HG03442 (cell line): Measurements from ENCODE around the gene TIAM1.

ENCODE experiments used
- ATAC-seq: cut with Tn5 transposase; IDR thresholded peaks from one replicate; pipeline ENCODE4 v1.9.1; 2021; ENCODE audit warnings: mild to moderate bottlenecking, moderate library complexity; ENCODE audit not compliant: unreplicated experiment

TIAM1 gene, protein sequence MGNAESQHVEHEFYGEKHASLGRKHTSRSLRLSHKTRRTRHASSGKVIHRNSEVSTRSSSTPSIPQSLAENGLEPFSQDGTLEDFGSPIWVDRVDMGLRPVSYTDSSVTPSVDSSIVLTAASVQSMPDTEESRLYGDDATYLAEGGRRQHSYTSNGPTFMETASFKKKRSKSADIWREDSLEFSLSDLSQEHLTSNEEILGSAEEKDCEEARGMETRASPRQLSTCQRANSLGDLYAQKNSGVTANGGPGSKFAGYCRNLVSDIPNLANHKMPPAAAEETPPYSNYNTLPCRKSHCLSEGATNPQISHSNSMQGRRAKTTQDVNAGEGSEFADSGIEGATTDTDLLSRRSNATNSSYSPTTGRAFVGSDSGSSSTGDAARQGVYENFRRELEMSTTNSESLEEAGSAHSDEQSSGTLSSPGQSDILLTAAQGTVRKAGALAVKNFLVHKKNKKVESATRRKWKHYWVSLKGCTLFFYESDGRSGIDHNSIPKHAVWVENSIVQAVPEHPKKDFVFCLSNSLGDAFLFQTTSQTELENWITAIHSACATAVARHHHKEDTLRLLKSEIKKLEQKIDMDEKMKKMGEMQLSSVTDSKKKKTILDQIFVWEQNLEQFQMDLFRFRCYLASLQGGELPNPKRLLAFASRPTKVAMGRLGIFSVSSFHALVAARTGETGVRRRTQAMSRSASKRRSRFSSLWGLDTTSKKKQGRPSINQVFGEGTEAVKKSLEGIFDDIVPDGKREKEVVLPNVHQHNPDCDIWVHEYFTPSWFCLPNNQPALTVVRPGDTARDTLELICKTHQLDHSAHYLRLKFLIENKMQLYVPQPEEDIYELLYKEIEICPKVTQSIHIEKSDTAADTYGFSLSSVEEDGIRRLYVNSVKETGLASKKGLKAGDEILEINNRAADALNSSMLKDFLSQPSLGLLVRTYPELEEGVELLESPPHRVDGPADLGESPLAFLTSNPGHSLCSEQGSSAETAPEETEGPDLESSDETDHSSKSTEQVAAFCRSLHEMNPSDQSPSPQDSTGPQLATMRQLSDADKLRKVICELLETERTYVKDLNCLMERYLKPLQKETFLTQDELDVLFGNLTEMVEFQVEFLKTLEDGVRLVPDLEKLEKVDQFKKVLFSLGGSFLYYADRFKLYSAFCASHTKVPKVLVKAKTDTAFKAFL (N-terminal part only)

DNA sequence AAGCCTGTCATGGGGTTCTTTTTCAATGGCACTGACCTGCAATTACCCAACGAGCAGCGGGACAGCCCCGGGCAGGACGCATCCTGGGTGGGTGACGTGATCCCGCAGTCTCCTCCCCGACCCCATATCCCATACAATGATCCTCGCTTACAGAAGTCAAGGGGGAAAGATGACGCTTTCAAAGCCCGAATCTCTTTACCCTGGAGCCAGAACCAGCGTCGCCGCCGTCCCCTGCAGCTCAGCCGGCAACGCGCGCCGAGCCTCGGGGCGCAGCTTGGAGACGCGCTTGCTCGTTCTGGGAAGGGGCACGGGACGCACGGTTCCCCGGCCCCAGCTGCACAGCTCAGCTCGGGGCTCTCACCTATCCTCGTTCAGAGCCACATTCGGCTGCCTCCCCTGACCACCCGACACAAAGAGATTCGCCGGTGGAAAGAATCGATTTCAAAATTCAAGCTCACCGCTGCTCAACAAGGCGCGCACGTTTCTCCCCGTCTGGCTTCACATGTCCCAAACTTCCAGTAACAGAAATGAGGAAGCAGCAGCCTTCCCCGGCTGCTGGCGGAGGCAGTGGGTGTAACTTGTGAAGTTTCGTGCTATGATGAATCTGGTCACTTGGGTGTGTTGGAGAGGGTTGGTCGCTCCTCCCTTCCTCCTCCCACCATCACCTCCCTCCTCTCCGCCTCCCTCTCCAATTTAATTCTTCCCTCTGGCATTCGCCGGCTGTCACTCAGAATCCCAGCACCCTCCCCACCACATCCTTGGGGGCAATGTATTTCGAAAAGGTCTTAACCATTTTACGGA is at the start of gene TIAM1:
TSS of gene TIAM1 (minus strand) at position 582 of the 801 bp plus-strand sequence. CDS start 77,289 bp downstream, outside the sequence.
- no peak for ATAC-seq

DNA sequence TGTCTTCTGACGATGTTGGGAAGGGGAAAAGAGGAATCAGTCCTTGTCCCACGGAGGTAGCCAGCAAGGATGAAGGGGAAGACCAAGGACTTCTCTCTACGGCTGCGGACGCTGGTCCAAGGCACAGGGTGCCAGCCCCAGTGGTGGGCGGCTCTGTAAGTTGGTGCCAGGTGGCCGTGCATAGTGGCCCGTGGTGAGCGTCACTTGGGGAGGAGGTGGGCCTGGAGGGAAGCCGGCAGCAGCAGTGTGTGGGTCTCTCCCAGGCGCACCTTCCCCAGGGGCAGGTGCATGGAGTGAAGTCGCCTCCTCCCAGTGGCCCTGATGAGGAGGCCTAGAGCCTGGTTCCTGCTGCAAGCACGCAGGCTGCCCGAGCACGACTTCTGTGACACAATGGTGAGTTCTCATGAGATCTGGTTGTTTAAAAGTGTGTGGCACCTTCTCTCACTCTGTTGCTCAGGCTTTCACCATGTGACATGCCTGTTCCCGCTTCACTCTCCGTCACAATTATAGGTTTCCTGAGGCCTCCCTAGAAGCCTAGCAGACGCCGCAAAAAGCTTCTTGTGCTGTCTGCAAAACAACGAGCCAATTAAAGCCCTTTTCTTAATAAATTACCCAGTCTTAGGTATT is 43.6 kb upstream of the TIAM1 start:
- no peak for ATAC-seq

DNA sequence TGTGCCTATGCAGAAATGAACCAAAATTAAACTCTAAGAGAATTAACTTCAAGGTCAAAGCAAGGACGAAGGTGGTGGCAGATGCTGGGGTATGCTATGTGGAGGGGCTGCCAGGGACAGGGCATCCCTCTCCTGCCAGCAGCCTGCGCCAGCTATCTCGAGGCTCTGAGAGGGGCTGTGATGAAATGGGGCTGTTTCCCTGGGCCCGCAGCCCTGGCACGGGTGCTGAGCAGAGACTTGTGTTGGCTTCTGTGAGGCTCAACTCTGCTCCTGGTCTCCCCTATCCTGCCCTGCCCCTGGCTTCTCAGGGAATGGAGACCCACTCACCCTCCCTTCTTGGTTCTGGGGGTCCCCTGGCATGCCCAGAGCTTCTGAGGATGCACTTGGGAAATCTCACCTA is 41.9 kb upstream of the TIAM1 start:
- ATAC-seq: no peak

DNA sequence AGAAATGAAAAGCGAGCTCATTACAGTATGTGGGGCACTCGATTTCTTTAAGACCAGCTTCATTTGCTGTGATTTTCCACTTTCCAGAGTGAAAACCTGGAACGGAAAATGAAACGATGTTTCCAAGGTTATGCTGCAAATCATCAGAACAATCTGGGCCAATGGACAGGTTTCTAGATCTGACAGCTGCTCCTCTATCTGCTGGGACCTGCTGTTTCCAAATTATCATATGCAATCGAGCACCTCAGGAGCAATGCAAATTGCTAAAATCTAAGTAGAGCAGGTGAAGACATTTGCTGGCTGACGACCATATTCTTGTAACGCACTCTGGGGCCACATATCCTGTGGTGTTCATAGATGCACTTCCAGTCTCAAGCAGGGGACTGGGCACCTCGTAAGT is 39.7 kb upstream of the TIAM1 start:
- ATAC-seq: no peak

DNA sequence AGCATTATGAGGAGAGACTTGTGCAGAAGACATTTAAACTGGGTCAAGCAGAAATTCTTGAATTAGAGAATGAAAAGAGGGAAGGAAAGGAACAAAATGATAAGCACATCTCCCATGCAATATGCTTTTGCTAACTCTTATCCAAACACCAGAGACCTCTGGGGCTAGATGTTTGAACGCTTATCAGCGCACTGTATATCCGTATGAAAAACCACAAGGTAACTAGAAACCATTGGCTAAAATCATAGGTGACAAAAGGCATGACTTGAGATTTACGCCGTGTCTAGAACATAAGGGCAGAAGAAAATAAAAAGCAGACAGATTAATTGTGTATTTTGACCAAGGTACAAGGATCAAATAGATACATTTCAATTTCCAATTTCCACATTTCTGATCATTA is 38.0 kb upstream of the TIAM1 start:
- ATAC-seq: no peak

DNA sequence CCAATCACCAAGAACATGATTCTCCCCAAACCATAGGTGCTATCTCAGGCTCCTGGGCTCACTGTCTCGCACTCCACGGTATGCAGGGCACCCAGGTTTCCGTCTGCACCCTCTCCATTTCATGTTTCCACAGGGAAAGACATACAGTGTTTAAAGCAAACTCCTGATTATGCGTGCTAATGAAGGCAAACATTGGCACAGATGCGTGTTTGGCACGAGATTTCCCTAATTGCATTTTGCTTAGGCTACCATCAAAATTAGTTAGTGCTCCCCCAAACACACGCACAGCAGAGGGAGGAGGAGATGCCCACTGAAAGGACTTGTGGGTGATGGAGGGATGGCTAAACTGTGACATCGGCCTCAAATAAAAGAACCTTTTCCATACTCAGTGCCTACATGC is 32.2 kb upstream of the TIAM1 start:
- no peak for ATAC-seq

DNA sequence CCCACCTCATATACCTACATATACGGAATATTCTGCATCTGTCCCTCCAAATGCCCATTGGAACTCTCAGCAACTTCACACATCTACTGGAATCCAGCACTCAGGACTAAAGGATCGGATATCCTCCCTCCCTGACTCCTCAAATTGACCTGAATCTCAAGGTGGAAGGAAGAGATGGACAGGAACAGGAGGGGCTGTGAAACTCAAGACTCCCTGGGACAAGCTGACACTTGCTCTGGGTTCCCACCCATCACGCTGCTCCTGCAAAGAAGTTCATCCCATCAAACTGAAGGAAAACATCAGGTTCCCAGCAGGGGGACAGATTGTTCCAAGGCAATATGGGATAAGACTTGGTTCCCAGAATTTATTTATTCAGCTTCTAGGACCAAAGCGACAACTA is 30.3 kb upstream of the TIAM1 start:
- ATAC-seq: no peak

DNA sequence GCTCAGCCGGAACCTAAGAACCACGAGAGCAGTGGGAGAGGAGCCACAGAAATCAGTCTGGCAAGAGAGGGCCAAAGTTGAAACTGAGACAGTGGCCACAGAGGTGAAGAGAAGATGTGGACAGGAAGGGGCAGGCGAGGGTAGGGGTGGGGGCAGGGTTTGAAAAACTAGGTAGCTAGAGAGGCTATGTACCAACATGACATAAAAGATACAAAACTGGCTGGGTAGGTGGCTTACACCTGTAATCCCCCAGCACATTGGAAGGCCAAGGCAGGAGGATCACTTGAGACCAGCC is 28.4 kb upstream of the TIAM1 start:
- ATAC-seq: no peak

DNA sequence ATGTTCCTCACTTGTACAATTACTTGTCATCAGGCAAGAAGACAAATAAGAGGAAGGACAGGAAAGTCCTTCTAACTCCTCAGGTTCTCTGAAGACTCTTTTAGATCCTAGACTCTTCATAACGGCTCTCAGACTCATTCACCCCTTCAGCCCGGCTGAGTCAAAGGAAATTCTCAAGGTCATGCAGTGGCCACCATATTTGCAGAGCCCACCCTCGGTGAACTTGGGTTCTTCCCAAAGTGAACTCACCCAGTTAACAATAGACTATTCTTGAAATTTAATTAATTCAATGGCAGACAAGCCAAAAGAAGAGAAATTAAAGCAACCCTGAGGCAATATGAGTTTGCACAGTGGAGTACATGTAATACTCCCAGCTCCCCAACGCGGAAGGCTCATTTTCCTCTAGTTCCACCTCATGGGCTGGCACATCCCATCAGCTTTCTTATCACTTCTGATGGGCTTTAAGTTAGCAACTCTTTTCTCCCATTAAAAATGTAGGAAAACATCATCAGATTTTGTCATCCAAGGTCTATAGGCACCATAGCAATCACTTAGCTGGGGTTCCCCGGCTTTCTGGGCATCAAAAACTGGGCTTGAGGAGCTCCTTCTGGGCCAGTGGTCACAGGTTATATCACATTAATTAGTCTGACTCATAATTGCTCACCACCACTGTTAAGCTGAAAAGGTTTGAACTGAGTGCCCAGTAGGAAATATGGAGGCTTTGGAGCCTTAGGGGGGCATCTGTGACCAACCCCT is 27.8 kb upstream of the TIAM1 start:
- no peak for ATAC-seq

DNA sequence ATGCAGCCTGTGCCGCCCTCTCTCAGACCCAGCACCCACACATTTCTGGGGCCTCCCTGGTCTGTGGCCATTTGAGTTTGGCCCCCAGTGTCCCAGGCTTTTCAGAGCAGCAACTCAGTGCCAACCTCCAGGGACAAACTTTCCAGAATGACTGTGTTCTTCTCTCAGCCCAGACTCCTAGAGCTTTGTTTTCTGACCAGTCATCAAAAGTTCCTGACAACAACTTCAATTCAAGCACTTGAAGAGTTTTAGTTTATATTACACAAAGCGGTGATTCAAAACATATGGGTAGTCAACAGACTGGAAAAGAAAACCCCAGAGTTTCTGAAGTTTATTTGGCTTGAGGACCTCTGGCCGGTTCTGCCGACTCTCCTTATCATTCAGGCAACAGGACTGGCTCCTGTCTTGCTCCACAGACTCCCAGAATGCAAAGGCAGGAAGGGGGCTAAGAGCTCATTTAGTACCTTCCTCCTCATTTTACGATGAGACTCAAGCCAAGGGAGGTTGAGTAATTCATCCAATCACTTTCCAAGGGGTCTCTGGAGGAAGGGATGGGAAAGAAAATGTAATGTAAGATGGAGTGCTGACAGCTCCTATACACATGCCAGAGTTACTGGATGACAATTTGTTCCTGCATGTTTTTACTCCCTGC is 27.0 kb upstream of the TIAM1 start:
- ATAC-seq: no peak

DNA sequence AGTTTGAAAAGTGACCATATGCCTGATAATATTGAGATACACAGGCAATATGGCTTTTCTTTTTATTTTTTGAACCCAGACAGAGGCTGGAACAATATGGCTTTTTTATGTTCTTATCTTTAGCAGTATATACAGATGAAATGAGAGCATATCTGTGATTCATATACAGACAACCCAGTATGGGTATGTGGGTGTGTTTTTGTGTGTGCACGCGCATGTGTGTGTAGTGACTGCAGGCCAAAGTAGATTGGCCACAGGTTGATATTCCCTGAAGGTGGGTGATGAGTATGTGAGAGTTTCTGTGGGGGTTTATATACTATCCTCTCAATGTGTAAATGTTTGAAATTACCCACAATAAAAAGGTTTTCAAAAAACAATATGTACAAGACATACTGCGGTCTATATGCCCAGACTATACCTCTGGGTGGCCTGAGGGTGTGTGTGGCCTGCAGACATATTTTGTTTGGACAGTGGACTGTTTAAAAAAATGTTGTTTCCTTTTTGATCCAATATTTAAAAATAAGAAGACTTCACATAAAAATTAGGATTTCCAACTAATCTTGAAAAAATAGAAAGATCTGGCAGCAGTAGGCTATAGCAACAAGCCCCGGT is 26.3 kb upstream of the TIAM1 start:
- ATAC-seq: no peak

DNA sequence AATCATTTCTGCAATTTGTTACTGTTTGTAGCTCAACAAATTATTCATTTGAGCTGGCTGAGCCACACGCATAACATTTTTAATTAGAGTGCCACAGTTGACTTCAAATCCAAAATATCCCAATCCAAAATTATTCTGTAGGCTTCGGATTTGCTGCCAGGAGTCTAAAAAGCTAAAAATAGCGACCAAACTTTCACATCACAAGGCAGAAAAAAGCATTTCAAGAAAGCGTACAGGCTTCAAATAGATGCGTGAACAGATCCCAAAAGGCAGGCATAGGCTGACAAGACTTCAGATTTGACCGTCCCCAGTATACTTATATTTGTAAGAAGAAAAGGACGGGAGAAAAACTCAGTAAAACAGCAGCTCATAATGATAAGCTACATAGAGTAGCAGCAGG is 24.3 kb upstream of the TIAM1 start:
- no peak for ATAC-seq

DNA sequence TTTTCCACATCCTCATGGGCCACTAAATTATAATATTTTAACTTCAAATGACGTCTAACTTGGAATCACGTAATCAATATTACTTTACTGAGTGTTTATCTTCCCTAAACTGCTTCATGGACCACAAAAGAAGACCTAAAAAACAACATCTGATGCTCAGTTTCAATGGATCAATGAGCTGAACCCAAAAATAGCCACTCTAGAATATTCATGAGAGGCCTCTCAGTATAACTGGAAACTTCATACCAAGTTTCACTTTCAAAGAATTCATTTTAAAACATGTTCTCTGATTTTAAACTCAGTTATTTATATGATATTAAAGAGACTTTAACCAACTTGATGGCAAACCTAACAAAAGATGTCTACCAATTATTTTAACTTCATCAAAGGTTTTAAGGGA is 23.7 kb upstream of the TIAM1 start:
- ATAC-seq: no peak

DNA sequence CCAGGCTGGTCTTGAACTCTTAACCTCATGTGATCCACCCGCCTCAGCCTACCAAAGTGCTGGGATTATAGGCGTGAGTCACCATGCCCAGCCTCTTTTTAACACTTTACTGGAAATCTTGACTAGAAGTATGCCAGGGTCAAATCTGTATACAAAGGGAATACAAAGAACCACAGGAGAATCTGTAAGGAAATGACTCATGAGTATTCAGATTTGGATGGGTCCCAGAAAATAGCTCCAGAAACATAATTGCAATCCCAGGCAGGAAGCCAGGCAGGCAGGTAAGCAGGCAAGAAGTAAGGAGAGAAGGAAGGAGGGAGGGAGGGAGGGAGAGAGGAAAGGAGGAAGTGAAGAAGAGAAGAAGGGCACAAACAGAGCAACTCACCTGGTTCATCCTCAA is 22.8 kb upstream of the TIAM1 start:
- ATAC-seq: no peak

DNA sequence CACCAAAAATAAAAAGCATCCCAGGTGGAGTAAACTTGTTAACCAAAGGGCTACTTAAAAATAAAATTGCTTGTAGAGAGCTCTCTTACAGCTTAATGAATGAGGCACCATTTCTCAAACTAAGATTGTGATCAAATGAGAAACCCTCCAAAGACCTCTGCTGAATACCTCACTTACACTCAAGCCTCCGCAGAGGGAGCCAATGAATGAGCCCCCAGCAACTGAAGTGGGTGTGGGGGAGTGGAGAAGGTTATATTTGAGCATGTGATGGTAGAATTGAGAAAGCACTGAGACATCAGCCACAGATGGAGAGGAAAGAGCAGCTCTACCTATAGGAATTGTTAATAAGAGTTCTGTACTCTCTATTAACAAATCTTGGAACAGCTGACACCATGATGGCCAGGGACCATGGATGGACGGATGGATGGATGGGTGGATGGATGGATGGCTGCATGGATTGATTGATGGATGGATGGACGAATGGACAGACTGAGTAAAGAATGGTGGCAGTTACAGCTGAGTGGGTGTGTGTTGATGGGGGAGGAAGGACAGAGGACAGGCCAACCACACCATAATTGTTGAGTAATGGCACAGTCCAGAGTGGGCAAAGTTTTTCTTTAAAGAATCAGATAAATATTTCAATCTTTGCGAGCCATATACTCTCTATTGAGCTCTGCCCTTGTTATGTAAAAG is 20.3 kb upstream of the TIAM1 start:
- ATAC-seq: no peak

DNA sequence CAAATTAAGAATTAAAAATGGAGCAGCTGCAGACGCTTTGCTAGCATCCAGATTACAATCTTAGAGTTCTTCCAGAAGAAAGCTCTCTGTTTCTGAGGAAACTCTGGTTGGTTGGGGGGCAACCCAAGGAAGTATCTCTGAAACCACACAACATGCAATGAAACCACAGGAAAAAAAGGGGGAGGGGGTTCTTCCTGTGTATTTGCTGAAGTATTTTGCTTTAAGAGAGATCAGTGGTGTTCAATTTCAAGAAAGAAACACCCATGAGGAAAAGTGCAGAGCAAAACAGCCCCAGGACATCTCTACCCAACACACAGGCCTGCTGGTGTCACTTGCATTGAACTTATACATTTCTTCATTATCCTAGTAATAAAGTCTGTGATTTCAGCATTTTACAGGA is 19.7 kb upstream of the TIAM1 start:
- ATAC-seq: no peak

DNA sequence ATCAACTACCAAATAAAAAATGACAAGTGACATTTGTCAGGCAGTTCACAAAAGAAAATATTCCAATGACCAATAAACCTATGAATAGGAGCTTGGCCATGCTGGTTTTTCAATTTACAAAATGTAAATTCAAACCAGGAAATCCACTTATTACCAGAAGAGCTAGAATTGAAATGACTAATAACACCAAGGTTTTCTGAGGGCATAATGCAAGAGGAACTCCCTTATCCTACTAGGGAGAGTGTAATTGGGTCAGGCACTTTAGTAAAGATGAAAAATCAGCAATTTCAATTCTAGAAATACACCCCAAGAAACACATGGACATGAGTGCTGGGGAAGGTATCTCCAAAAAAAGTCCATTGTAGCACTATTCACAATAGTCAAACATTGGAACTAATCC is 16.7 kb upstream of the TIAM1 start:
- ATAC-seq: no peak

DNA sequence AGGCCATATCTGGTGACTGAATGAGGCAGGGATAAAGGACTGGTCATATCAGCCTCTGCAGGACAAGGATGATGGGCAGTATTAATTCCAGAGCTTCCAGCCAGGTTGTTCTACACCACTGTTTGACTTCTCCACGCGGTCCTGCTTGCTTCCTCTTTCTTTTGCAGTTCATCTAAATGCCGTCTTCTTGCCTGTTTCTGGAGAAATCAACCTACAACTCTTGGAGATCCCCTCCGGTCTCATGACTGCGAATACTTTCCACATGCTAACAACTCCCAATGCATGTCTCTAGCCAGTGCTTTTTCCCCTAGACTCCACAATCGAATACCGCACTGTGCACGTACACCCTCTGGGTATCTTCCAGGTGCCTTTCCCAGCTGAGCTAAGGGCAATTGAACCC is 14.1 kb upstream of the TIAM1 start:
- ATAC-seq: no peak
